ENCODE results near the gene CNTNAP5. TPM values are rescaled to one million over a fixed set of nuclear protein-coding genes. Genes with fewer than 3 reads are reported as not detected.

Gene CNTNAP5
- total and polyA plus RNA-seq, 2 of the 13 experiments (the other 11 are each of a cell fraction or from before 2014, with no cell fraction given): not detected

- no peak overlapping the region for H2AFZ ChIP-seq (ENCODE audit: low read length)
- POLR2A ChIA-PET: no interaction called here
- H3K9ac ChIP-seq (ENCODE audit: insufficient read depth, low read depth, low read length): no peak overlapping the region
- CTCF ChIA-PET (ENCODE audit: low intra/inter-chr PET ratio, low total read pairs): no interaction called here
- H3K4me1 ChIP-seq (ENCODE audit: insufficient read depth, low read length): no peaks in the 10 kb centered on the region
- H3K27me3 ChIP-seq (ENCODE audit: control insufficient read depth in 1 of 2, insufficient read depth in 2 of 2, low read length in 2 of 2): peaks cover 0 to 5% of the 10 kb centered on the region in 2 experiments; a peak in 1 of 5 replicates
- BruUV-seq (replicated peaks): no TSS peak
- ATAC-seq: no peak
- H3K36me3 ChIP-seq (replicated peaks in 1 of 2; ENCODE audit: control insufficient read depth in 1 of 2, insufficient read depth in 2 of 2, low read length in 2 of 2): no peaks in the 10 kb centered on the region
- H3K4me2 ChIP-seq (ENCODE audit: low read depth, low read length): no peak overlapping the region
- no peaks in the 10 kb centered on the region for H3K9me3 ChIP-seq (ENCODE audit: low read length)
- no peaks in the 10 kb centered on the region for H3K79me2 ChIP-seq (ENCODE audit: insufficient read depth, low read length)
- no peak for DNase-seq (ENCODE audit: low spot score)
- TF ChIP-seq ZNF275 (CRISPR knock-in tag; IDR thresholded peaks at IDR 0.05; ENCODE audit: borderline replicate concordance): no peak
- TF ChIP-seq ZNF644 (CRISPR knock-in tag; IDR thresholded peaks at IDR 0.05; ENCODE audit: low read depth): no peak
- TF ChIP-seq ZNF710 (CRISPR knock-in tag; IDR thresholded peaks at IDR 0.05; ENCODE audit: borderline replicate concordance): no peak
- no peak for TF ChIP-seq IKZF1 (IDR thresholded peaks at IDR 0.05)
- no peak for TF ChIP-seq ARID3A (IDR thresholded peaks at IDR 0.05; ENCODE audit: low read depth, low read length)
- TF ChIP-seq HES4 (CRISPR knock-in tag; IDR thresholded peaks at IDR 0.05; ENCODE audit: borderline replicate concordance): no peak
- no peak for TF ChIP-seq MIER3 (CRISPR knock-in tag; IDR thresholded peaks at IDR 0.05; ENCODE audit: borderline replicate concordance)
- TF ChIP-seq EEA1 (CRISPR knock-in tag; IDR thresholded peaks at IDR 0.05; ENCODE audit: borderline replicate concordance): no peak
- no peak for TF ChIP-seq DNMT1 (CRISPR knock-in tag; IDR thresholded peaks at IDR 0.05)
- TF ChIP-seq ZNF224 (CRISPR knock-in tag; IDR thresholded peaks at IDR 0.05): no peak
- TF ChIP-seq SATB2 (CRISPR knock-in tag; IDR thresholded peaks at IDR 0.05): no peak
- TF ChIP-seq XRCC5 (optimal IDR thresholded peaks at IDR 0.05; ENCODE audit: low read length): no peak
- in situ Hi-C loops (cut with HindIII; ENCODE audit: extremely low pct_ligation_motif_present, low pct_unique_long_range_greater_than_20kb) (no loop called here), intact Hi-C loops (cut with micrococcal nuclease; ENCODE audit: unreplicated experiment) (no loop called here)
- H4K20me1 ChIP-seq (ENCODE audit: insufficient read depth, low read length): no peaks in the 10 kb centered on the region
- 5% methylated on average over 10 of the region's 10 CpGs for WGBS (ENCODE audit: low lambda C conversion rate)
- no peak overlapping the region for H3K4me3 ChIP-seq (replicated peaks in 1 of 3; ENCODE audit: insufficient read depth in 1 of 3, low read depth in 2 of 3, low read length in 3 of 3)
- no peak overlapping the region for H3K27ac ChIP-seq (ENCODE audit: extremely low read length, insufficient read depth, low read length)
- no peak for FAIRE-seq
These were observed 518.0 kb downstream of the CNTNAP5 start for GRCh38 chr2:124542932-124543640.
